CD4-positive, alpha-beta memory T cell (primary cell): Measurements from ENCODE around the gene PGLYRP3. TPM values are rescaled to one million over a fixed set of nuclear protein-coding genes. Genes with fewer than 3 reads are reported as not detected.

ENCODE experiments used
- CTCF ChIA-PET: fragments of 350-600 bp; sonication (Branson Sonifier 250); formaldehyde crosslinking; loops from one replicate; lab custom pipeline; 2021; ENCODE audit warnings: inconsistent platforms; ENCODE audit not compliant: partially characterized antibody; lab: Charles Lee
- POLR2A ChIA-PET: fragments of 350-600 bp; sonication (Branson Sonifier 250); formaldehyde crosslinking; loops from one replicate; lab custom pipeline; 2021; ENCODE audit not compliant: partially characterized antibody; lab: Charles Lee
- DNase-seq, 5 donors: peaks; one replicate each; pipeline versions ENCODE4 v3.0.0 to v3.0.0-alpha.2; 2020 to 2022; ENCODE audit warnings: mixed read lengths in 1 of 5
- H3K27ac ChIP-seq: one replicate; pipeline ENCODE4 v1.7.0; 2013; ENCODE audit warnings: low read depth, low read length
- H3K27me3 ChIP-seq: 2 replicates; pipeline ENCODE4 v1.7.0; 2013; ENCODE audit warnings: mild to moderate bottlenecking, low read length, moderate library complexity; ENCODE audit not compliant: insufficient read depth
- H3K36me3 ChIP-seq: 2 replicates; pipeline ENCODE4 v1.7.0; 2013; ENCODE audit warnings: mild to moderate bottlenecking, low read length, moderate library complexity; ENCODE audit not compliant: insufficient read depth
- H3K4me1 ChIP-seq: 2 replicates; pipeline ENCODE4 v1.7.0; 2013; ENCODE audit warnings: mild to moderate bottlenecking, low read length, moderate library complexity; ENCODE audit not compliant: insufficient read depth
- H3K4me3 ChIP-seq, 2 donors: one replicate each; pipeline ENCODE4 v1.7.0; 2013; ENCODE audit warnings: low read length in 2 of 2, mild to moderate bottlenecking in 1 of 2
- H3K9me3 ChIP-seq, 2 donors: one replicate each; pipeline ENCODE4 v1.7.0; 2013; ENCODE audit warnings: low read length in 2 of 2, control low read depth in 1 of 2; ENCODE audit not compliant: control insufficient read depth in 1 of 2
- H3K27ac Mint-ChIP-seq, 7 donors: one replicate each; pipeline ENCODE4 v1.8.0; 2020 to 2021; ENCODE audit warnings: mixed read lengths in 7 of 7, mild to moderate bottlenecking in 6 of 7, inconsistent platforms in 3 of 7, moderate library complexity in 3 of 7
- H3K27me3 Mint-ChIP-seq, 2 donors: one replicate each; pipeline ENCODE4 v1.8.0; 2020 to 2021; ENCODE audit warnings: mixed read lengths in 2 of 2
- H3K36me3 Mint-ChIP-seq, 2 donors: one replicate each; pipeline ENCODE4 v1.8.0; 2020 to 2021; ENCODE audit warnings: mixed read lengths in 2 of 2, inconsistent platforms in 1 of 2, mild to moderate bottlenecking in 1 of 2
- H3K4me1 Mint-ChIP-seq, 4 donors: one replicate each; pipeline ENCODE4 v1.8.0; 2020 to 2021; ENCODE audit warnings: mixed read lengths in 4 of 4, mild to moderate bottlenecking in 1 of 4
- H3K4me3 Mint-ChIP-seq, 8 donors: one replicate each; pipeline ENCODE4 v1.8.0; 2020 to 2021; ENCODE audit warnings: mixed read lengths in 8 of 8, mild to moderate bottlenecking in 7 of 8, moderate library complexity in 6 of 8, inconsistent platforms in 3 of 8
- H3K9me3 Mint-ChIP-seq, 8 donors: one replicate each; pipeline ENCODE4 v1.8.0; 2020 to 2021; ENCODE audit warnings: mixed read lengths in 8 of 8, mild to moderate bottlenecking in 5 of 8, inconsistent platforms in 3 of 8, moderate library complexity in 1 of 8
- intact Hi-C: fragments of 100-400 bp; cut with micrococcal nuclease; formaldehyde crosslinking; loops from one replicate; pipeline ENCODE4 v1.15.1; 2023
- polyA plus RNA-seq, 2 donors: library from polyadenylated mRNA; unstranded; fragments of 300-500 nt; fragmentation: Illumina TruSeq; gene quantifications; one replicate each; pipeline ENCODE4 v1.2.3, GENCODE V29; 2021
- total RNA-seq, 2 experiments: library from RNA; stranded (reverse); gene quantifications; one replicate each; pipeline ENCODE4 v1.2.3, GENCODE V29; 2021

Gene PGLYRP3
- total and polyA plus RNA-seq, 4 experiments from 2014 or later, result not detected

GRCh38 chr1:153358691-153358975 is 45.9 kb upstream of the PGLYRP3 start:
- Histone ChIP-seq H3K27me3 (no peaks in the 10 kb centered on the region), H3K27ac (no peak overlapping the region), H3K4me1 (peaks cover 18% of the 10 kb centered on the region), H3K9me3 (no peaks in the 10 kb centered on the region), H3K36me3 (no peaks in the 10 kb centered on the region), H3K4me3 (no peak overlapping the region)
- peaks cover 0 to 2% of the 10 kb centered on the region in 2 donors for H3K27me3 Mint-ChIP-seq
- CTCF ChIA-PET, result interaction anchor here (4.2 kb wide), 1 partner anchor 137 kb away, joined by 35 read pairs; no protein-coding TSS in a partner anchor
- intact Hi-C loops, result no loop called here
- H3K36me3 Mint-ChIP-seq, result no peaks in the 10 kb centered on the region
- no peak overlapping the region for H3K27ac Mint-ChIP-seq
- H3K4me1 Mint-ChIP-seq, result peaks cover 7 to 24% (median 16%) of the 10 kb centered on the region in 4 donors
- no peak overlapping the region for H3K4me3 Mint-ChIP-seq
- DNase-seq, result no peak
- POLR2A ChIA-PET, result no interaction called here
- H3K9me3 Mint-ChIP-seq, result no peaks in the 10 kb centered on the region

GRCh38 chr1:153357853-153358690 is 45.3 kb upstream of the PGLYRP3 start, which contains the start of gene S100A9:
Gene S100A9, plus strand, starts transcription at chr1:153357854. Its CDS starts 430 bp downstream, at chr1:153358284.
- H3K4me3 Mint-ChIP-seq, result peak within 1 kb of the TSS in 6 of 8 donors; percentile 2 to 75 (median 52)
- no peaks in the 10 kb centered on the region for H3K9me3 ChIP-seq
- H3K27me3 ChIP-seq, result no peaks in the 10 kb centered on the region
- no peaks in the 10 kb centered on the region for H3K36me3 ChIP-seq
- intact Hi-C loops, result no loop called here
- no peak for DNase-seq
- no peak within 1 kb of the TSS for H3K27ac ChIP-seq
- no peaks in the 10 kb centered on the region for H3K36me3 Mint-ChIP-seq
- CTCF ChIA-PET, result interaction anchor here (1.6 to 4.2 kb wide), 2 partner anchors 45 to 137 kb away, joined by 4 to 35 read pairs; no protein-coding TSS in a partner anchor
- H3K4me3 ChIP-seq, result no peak within 1 kb of the TSS
- peaks cover 7 to 24% (median 16%) of the 10 kb centered on the region in 4 donors for H3K4me1 Mint-ChIP-seq
- no peaks in the 10 kb centered on the region for H3K27me3 Mint-ChIP-seq
- POLR2A ChIA-PET, result no interaction called here
- peak within 1 kb of the TSS in 4 of 7 donors; percentile 55 to 87 (median 64) for H3K27ac Mint-ChIP-seq
- H3K9me3 Mint-ChIP-seq, result no peaks in the 10 kb centered on the region
- peaks cover 18% of the 10 kb centered on the region for H3K4me1 ChIP-seq

- Histone ChIP-seq H3K4me3 (no peak overlapping the region), H3K4me1 (peaks cover 18% of the 10 kb centered on the region), H3K27ac (no peak overlapping the region), H3K27me3 (no peaks in the 10 kb centered on the region), H3K36me3 (no peaks in the 10 kb centered on the region), H3K9me3 (no peaks in the 10 kb centered on the region)
- Mint-ChIP-seq H3K27me3 (peaks cover 0 to 2% of the 10 kb centered on the region in 2 donors), H3K9me3 (no peaks in the 10 kb centered on the region), H3K4me1 (peaks cover 9 to 28% (median 17%) of the 10 kb centered on the region in 4 donors), H3K27ac (peak overlapping the region in 4 of 7 donors; percentile 12 to 87 (median 52)), H3K4me3 (peak overlapping the region in 5 of 8 donors; percentile 26 to 75 (median 58)), H3K36me3 (no peaks in the 10 kb centered on the region)
- ChIA-PET POLR2A (no interaction called here), CTCF (interaction anchor here (1.6 to 4.2 kb wide), 2 partner anchors 46 to 138 kb away, joined by 4 to 35 read pairs; no protein-coding TSS in a partner anchor)
- intact Hi-C loops, result no loop called here
- DNase-seq, result no peak
Observed at GRCh38 chr1:153357076-153357852, 44.5 kb upstream of the PGLYRP3 start.

GRCh38 chr1:153356392-153357075 is 43.8 kb upstream of the PGLYRP3 start:
- peak overlapping the region in 4 of 7 donors; percentile 9 to 51 (median 16) for H3K27ac Mint-ChIP-seq
- DNase-seq, result no peak
- intact Hi-C loops, result no loop called here

GRCh38 chr1:153355445-153356071 is 42.8 kb upstream of the PGLYRP3 start:
- H3K27ac Mint-ChIP-seq, result no peak overlapping the region
- Histone ChIP-seq H3K27me3 (no peaks in the 10 kb centered on the region), H3K36me3 (no peaks in the 10 kb centered on the region), H3K4me3 (no peak overlapping the region), H3K9me3 (no peaks in the 10 kb centered on the region), H3K27ac (no peak overlapping the region), H3K4me1 (peaks cover 18% of the 10 kb centered on the region)
- intact Hi-C loops, result no loop called here
- H3K4me1 Mint-ChIP-seq, result peaks cover 9 to 28% (median 17%) of the 10 kb centered on the region in 4 donors
- DNase-seq, result peak in 4 of 5 donors; percentile 15 to 34 (median 22)
- ChIA-PET POLR2A (no interaction called here), CTCF (interaction anchor here (1.0 to 4.2 kb wide), 10 partner anchors 9 to 143 kb away, joined by 3 to 35 read pairs (median 3); no protein-coding TSS in a partner anchor)
- H3K27me3 Mint-ChIP-seq, result peaks cover 0 to 2% of the 10 kb centered on the region in 2 donors
- no peaks in the 10 kb centered on the region for H3K9me3 Mint-ChIP-seq
- no peaks in the 10 kb centered on the region for H3K36me3 Mint-ChIP-seq
- H3K4me3 Mint-ChIP-seq, result no peak overlapping the region

More at GRCh38 chr1:153356392-153357075, 43.8 kb upstream of the PGLYRP3 start:
- Mint-ChIP-seq H3K27me3 (peaks cover 0 to 2% of the 10 kb centered on the region in 2 donors), H3K36me3 (no peaks in the 10 kb centered on the region), H3K4me3 (peak overlapping the region in 2 of 8 donors; percentile 2 to 5), H3K4me1 (peaks cover 9 to 28% (median 17%) of the 10 kb centered on the region in 4 donors), H3K9me3 (no peaks in the 10 kb centered on the region)
- POLR2A ChIA-PET, result no interaction called here
- no peak overlapping the region for H3K4me3 ChIP-seq
- H3K9me3 ChIP-seq, result no peaks in the 10 kb centered on the region
- peaks cover 18% of the 10 kb centered on the region for H3K4me1 ChIP-seq
- H3K27me3 ChIP-seq, result no peaks in the 10 kb centered on the region
- CTCF ChIA-PET, result interaction anchor here (1.0 to 4.2 kb wide), 7 partner anchors 10 to 139 kb away, joined by 3 to 35 read pairs (median 3); no protein-coding TSS in a partner anchor
- H3K36me3 ChIP-seq, result no peaks in the 10 kb centered on the region
- H3K27ac ChIP-seq, result no peak overlapping the region

GRCh38 chr1:153354515-153355193 is 41.9 kb upstream of the PGLYRP3 start:
- Mint-ChIP-seq H3K4me3 (no peak overlapping the region), H3K9me3 (no peaks in the 10 kb centered on the region), H3K4me1 (peaks cover 9 to 28% (median 17%) of the 10 kb centered on the region in 4 donors), H3K27ac (no peak overlapping the region), H3K27me3 (peaks cover 2% of the 10 kb centered on the region in 2 donors), H3K36me3 (no peaks in the 10 kb centered on the region)
- CTCF ChIA-PET, result interaction anchor here (1.1 to 4.2 kb wide), 10 partner anchors 9 to 144 kb away, joined by 3 to 64 read pairs (median 6); no protein-coding TSS in a partner anchor
- no peak overlapping the region for H3K27ac ChIP-seq
- no peaks in the 10 kb centered on the region for H3K36me3 ChIP-seq
- POLR2A ChIA-PET, result no interaction called here
- peaks cover 18% of the 10 kb centered on the region for H3K4me1 ChIP-seq
- no peaks in the 10 kb centered on the region for H3K27me3 ChIP-seq
- H3K4me3 ChIP-seq, result no peak overlapping the region
- H3K9me3 ChIP-seq, result no peaks in the 10 kb centered on the region
- DNase-seq, result no peak
- intact Hi-C loops, result no loop called here
